Liver (tissue), 9 donors: ENCODE results near the gene PARD3B. TPM values are rescaled to one million over a fixed set of nuclear protein-coding genes. Genes with fewer than 3 reads are reported as not detected.

Experiments
- DNase-seq: peaks from one replicate; pipeline ENCODE4 v3.0.0-alpha.2; 2017; ENCODE audit warnings: low spot score
- H3K27ac ChIP-seq, 2 donors: one replicate each; pipeline ENCODE4 v1.7.0; 2013; ENCODE audit warnings: inconsistent platforms in 2 of 2, low read length in 2 of 2, control low read depth in 1 of 2, low read depth in 1 of 2, mild to moderate bottlenecking in 1 of 2
- H3K27me3 ChIP-seq, 4 donors: one replicate each; pipeline versions ENCODE4 v1.6.1 to v1.7.0; 2013; ENCODE audit warnings: low read length in 3 of 4, inconsistent platforms in 1 of 4, mild to moderate bottlenecking in 1 of 4, moderate library complexity in 1 of 4; ENCODE audit not compliant: control insufficient read depth in 4 of 4, insufficient read depth in 4 of 4
- H3K36me3 ChIP-seq, 4 donors: one replicate each; pipeline versions ENCODE4 v1.6.1 to v1.7.0; 2013; ENCODE audit warnings: low read length in 3 of 4, mild to moderate bottlenecking in 3 of 4, low read depth in 1 of 4, moderate library complexity in 1 of 4; ENCODE audit not compliant: control insufficient read depth in 4 of 4, insufficient read depth in 3 of 4
- H3K4me1 ChIP-seq, 4 donors: one replicate each; pipeline versions ENCODE4 v1.6.1 to v1.7.0; 2013; ENCODE audit warnings: low read length in 3 of 4, mild to moderate bottlenecking in 3 of 4, moderate library complexity in 1 of 4; ENCODE audit not compliant: control insufficient read depth in 4 of 4, insufficient read depth in 4 of 4
- H3K4me3 ChIP-seq, 3 donors: one replicate each; pipeline versions ENCODE4 v1.6.1 to v1.7.0; 2013; ENCODE audit warnings: low read length in 3 of 3, control low read depth in 1 of 3, low read depth in 1 of 3, mild to moderate bottlenecking in 1 of 3
- H3K9ac ChIP-seq, 2 donors: one replicate each; pipeline ENCODE4 v1.7.0; 2013; ENCODE audit warnings: low read length in 2 of 2, mild to moderate bottlenecking in 2 of 2, moderate library complexity in 2 of 2, control low read depth in 1 of 2, low read depth in 1 of 2
- H3K9me3 ChIP-seq, 4 donors: one replicate each; pipeline versions ENCODE4 v1.6.1 to v1.7.0; 2013; ENCODE audit warnings: low read length in 3 of 4; ENCODE audit not compliant: control insufficient read depth in 4 of 4
- ATF3 ChIP-seq: IDR thresholded peaks from 2 replicates; pipeline ENCODE4 v1.6.1; 2016; ENCODE audit warnings: antibody characterized with exemption
- CTCF ChIP-seq: fragments of 150-350 bp; IDR thresholded peaks from 2 replicates; pipeline ENCODE4 v1.5.1; 2017; ENCODE audit warnings: improper control_type of control experiment, low read depth, low read length; ENCODE audit not compliant: missing input control
- EGR1 ChIP-seq, 2 donors: IDR thresholded peaks; 2 replicates each; pipeline ENCODE4 v1.6.1; 2016 to 2018; ENCODE audit warnings: antibody characterized with exemption in 2 of 2, low read depth in 2 of 2
- FOXA1 ChIP-seq: IDR thresholded peaks from 2 replicates; pipeline ENCODE4 v1.6.1; 2016; ENCODE audit warnings: antibody characterized with exemption
- FOXA2 ChIP-seq: IDR thresholded peaks from 2 replicates; pipeline ENCODE4 v1.6.1; 2016; ENCODE audit warnings: antibody characterized with exemption
- GABPA ChIP-seq, 2 donors: IDR thresholded peaks in 1 of 2; conservative IDR thresholded peaks in 1 of 2; 2 replicates each; pipeline ENCODE4 v1.6.1; 2016; ENCODE audit warnings: antibody characterized with exemption in 2 of 2, mild to moderate bottlenecking in 1 of 2, moderate library complexity in 1 of 2
- HNF4A ChIP-seq, 2 donors: conservative IDR thresholded peaks; 2 replicates each; pipeline ENCODE4 v1.6.1; 2016; ENCODE audit warnings: antibody characterized with exemption in 2 of 2, mild to moderate bottlenecking in 2 of 2
- HNF4G ChIP-seq: IDR thresholded peaks from 2 replicates; pipeline ENCODE4 v1.6.1; 2016; ENCODE audit warnings: antibody characterized with exemption
- JUND ChIP-seq, 2 donors: IDR thresholded peaks; 2 replicates each; pipeline ENCODE4 v1.6.1; 2016; ENCODE audit warnings: antibody characterized with exemption in 2 of 2
- MAX ChIP-seq: IDR thresholded peaks from 2 replicates; pipeline ENCODE4 v1.6.1; 2016; ENCODE audit warnings: antibody characterized with exemption
- RAD21 ChIP-seq, 2 donors: IDR thresholded peaks; 2 replicates each; pipeline ENCODE4 v1.6.1; 2016; ENCODE audit warnings: antibody characterized with exemption in 2 of 2, mild to moderate bottlenecking in 2 of 2
- REST ChIP-seq: IDR thresholded peaks from 2 replicates; pipeline ENCODE4 v1.6.1; 2016; ENCODE audit warnings: antibody characterized with exemption, mild to moderate bottlenecking
- RXRA ChIP-seq, 2 donors: IDR thresholded peaks; 2 replicates each; pipeline ENCODE4 v1.6.1; 2017 to 2018; ENCODE audit warnings: antibody characterized with exemption in 2 of 2, mild to moderate bottlenecking in 1 of 2
- SP1 ChIP-seq: IDR thresholded peaks from 2 replicates; pipeline ENCODE4 v1.6.1; 2018; ENCODE audit warnings: antibody characterized with exemption, mild to moderate bottlenecking
- TAF1 ChIP-seq: conservative IDR thresholded peaks from 2 replicates; pipeline ENCODE4 v1.6.1; 2016; ENCODE audit warnings: antibody characterized with exemption, mild to moderate bottlenecking
- YY1 ChIP-seq: IDR thresholded peaks from 2 replicates; pipeline ENCODE4 v1.6.1; 2016; ENCODE audit warnings: antibody characterized with exemption, mild to moderate bottlenecking
- ZBTB33 ChIP-seq: IDR thresholded peaks from 2 replicates; pipeline ENCODE4 v1.6.1; 2016; ENCODE audit warnings: antibody characterized with exemption
- WGBS: extraction: QIAGEN DNeasy Blood & Tissue Kit; methylation state at CpG from one replicate; pipeline ENCODE4 v1.1.7; 2013; 5-methylcytosine and 5-hydroxymethylcytosine counted together
- polyA plus RNA-seq, 2 donors: library from polyadenylated mRNA; stranded (reverse) in 1 of 2; unstranded in 1 of 2; fragments of 200-250 nt in 1 of 2; fragments of >200 nt in 1 of 2; fragmentation: Nextera tagmentation in 1 of 2; extraction: Ambion mirVana in 1 of 2; gene quantifications; one replicate each; pipeline versions ENCODE4 v1.2.1 to v1.2.3, GENCODE V29; 2013 to 2015
- total RNA-seq, 2 donors: library from RNA; depleted of rRNA; stranded (reverse); fragments of >200 nt; gene quantifications; one replicate each; pipeline ENCODE4 v1.2.3, GENCODE V29; 2014
- donor health status: healthy.
- donor health status: healthy.
- donor health status: healthy.
- donor health status: healthy.
- donor health status: healthy.

PARD3B gene
- total and polyA plus RNA-seq, 4 donors, result 1.1 to 10.3 (median 3.7) TPM

- 97% methylated on average over 1 of the region's 1 CpG for WGBS
- TF ChIP-seq HNF4G (no peak), SP1 (no peak), HNF4A (conservative IDR thresholded peaks at IDR 0.05) (no peak), CTCF (no peak), RAD21 (IDR thresholded peaks at IDR 0.05) (no peak), JUND (IDR thresholded peaks at IDR 0.05) (no peak), FOXA2 (no peak), EGR1 (IDR thresholded peaks at IDR 0.05; ENCODE audit: low read depth in 2 of 2) (no peak), MAX (no peak), GABPA (IDR thresholded peaks at IDR 0.05 in 1 of 2, conservative IDR thresholded peaks at IDR 0.05 in 1 of 2) (no peak), ZBTB33 (no peak), YY1 (no peak), TAF1 (no peak), REST (no peak), FOXA1 (no peak), RXRA (IDR thresholded peaks at IDR 0.05) (no peak), ATF3 (no peak)
- H3K4me3 ChIP-seq, result no peak overlapping the region
- DNase-seq, result no peak
- H3K27ac ChIP-seq, result no peak overlapping the region
- no peaks in the 10 kb centered on the region for H3K36me3 ChIP-seq
- H3K9me3 ChIP-seq, result no peaks in the 10 kb centered on the region
- H3K4me1 ChIP-seq, result no peaks in the 10 kb centered on the region
- no peaks in the 10 kb centered on the region for H3K27me3 ChIP-seq
- no peak overlapping the region for H3K9ac ChIP-seq
These were observed 347.4 kb downstream of the PARD3B start for GRCh38 chr2:204892506-204893255.
